Panc1 (cell line): ENCODE measurements around the gene VHLL. TPM values are rescaled to one million over a fixed set of nuclear protein-coding genes. Genes with fewer than 3 reads are reported as not detected.

Experiments
- ATAC-seq: fragments of 200-7000 bp; cut with Tn5 transposase; 2 replicates; pipeline ENCODE4 v1.9.1; 2020; ENCODE audit warnings: mild to moderate bottlenecking, moderate library complexity
- BruUV-seq: library from RNA; stranded (reverse); fragments of 400-500 nt; replicated peaks from 2 replicates; lab custom pipeline; 2021; lab: Mats Ljungman, UMichigan
- CTCF ChIA-PET: fragments of 300-600 bp; sonication (Branson Sonifier 250); formaldehyde crosslinking; loops from one replicate; lab custom pipeline; 2022; ENCODE audit warnings: antibody characterized with exemption; lab: Charles Lee
- POLR2A ChIA-PET: fragments of 300-600 bp; sonication (Branson Sonifier 250); formaldehyde crosslinking; loops from one replicate; lab custom pipeline; 2022; ENCODE audit warnings: antibody characterized with exemption; lab: Charles Lee
- DNase-seq: peaks from one replicate; pipeline ENCODE4 v3.0.0-alpha.2; 2010; ENCODE audit warnings: low read depth, low spot score
- H3K27ac ChIP-seq: 2 replicates; pipeline ENCODE4 v1.5.1; 2011; ENCODE audit warnings: mild to moderate bottlenecking, low read length, inconsistent platforms
- H3K27me3 ChIP-seq: fragments of 200-500 bp; sonication (Bioruptor generic); 2 replicates; pipeline ENCODE4 v1.6.0; 2014; ENCODE audit warnings: low read length, inconsistent platforms; ENCODE audit not compliant: control insufficient read depth, insufficient read depth
- H3K36me3 ChIP-seq: fragments of 200-500 bp; sonication (Bioruptor generic); 2 replicates; pipeline ENCODE4 v1.5.1; 2014; ENCODE audit warnings: inconsistent platforms, mild to moderate bottlenecking, low read length, moderate library complexity; ENCODE audit not compliant: control insufficient read depth, insufficient read depth
- H3K4me1 ChIP-seq: 2 replicates; pipeline ENCODE4 v1.5.1; 2011; ENCODE audit warnings: inconsistent platforms, mild to moderate bottlenecking, low read length, moderate library complexity; ENCODE audit not compliant: control insufficient read depth, insufficient read depth
- H3K4me3 ChIP-seq, 2 experiments: 2 replicates each; pipeline ENCODE4 v1.5.1; 2011 to 2012; ENCODE audit warnings: low read depth in 2 of 2, low read length in 2 of 2, mild to moderate bottlenecking in 2 of 2, inconsistent platforms in 1 of 2, moderate library complexity in 1 of 2
- H3K9me3 ChIP-seq: fragments of 200-500 bp; sonication (Bioruptor generic); 2 replicates; pipeline ENCODE4 v1.5.1; 2014; ENCODE audit warnings: low read depth, mild to moderate bottlenecking, inconsistent platforms, low read length, moderate library complexity; ENCODE audit not compliant: control insufficient read depth, insufficient read depth
- POLR2AphosphoS5 ChIP-seq: IDR thresholded peaks from 2 replicates; pipeline ENCODE4 v1.6.1; 2012; ENCODE audit warnings: mild to moderate bottlenecking, low read depth, low read length, moderate library complexity
- SIN3A ChIP-seq: IDR thresholded peaks from 2 replicates; pipeline ENCODE4 v1.6.1; 2012; ENCODE audit warnings: low read depth, mild to moderate bottlenecking, low read length, moderate library complexity, borderline replicate concordance; ENCODE audit not compliant: insufficient read depth
- TCF7L2 ChIP-seq: IDR thresholded peaks from 2 replicates; pipeline ENCODE4 v1.6.1; 2011; ENCODE audit warnings: mild to moderate bottlenecking, low read depth, low read length, inconsistent platforms
- in situ Hi-C: cut with HindIII; loops from 2 replicates; pipeline ENCODE4 v1.10.0; 2016; ENCODE audit warnings: low sequenced_read_pairs, low pct_unique_long_range_greater_than_20kb
- intact Hi-C: fragments of 100-400 bp; cut with micrococcal nuclease; formaldehyde crosslinking; loops from one replicate; pipeline ENCODE4 v1.10.0; 2022; ENCODE audit not compliant: unreplicated experiment
- total RNA-seq: library from RNA; stranded (reverse); gene quantifications from one replicate; pipeline ENCODE4 v1.2.1, GENCODE V29; 2021; ENCODE audit not compliant: unreplicated experiment
- TF ChIP-seq, protein P1 (sequence below), 2 experiments: IDR thresholded peaks; 2 replicates each; pipeline ENCODE4 v1.6.1; 2011 to 2012; ENCODE audit warnings: low read depth in 2 of 2, control low read depth in 1 of 2, low read length in 1 of 2, mild to moderate bottlenecking in 1 of 2, moderate library complexity in 1 of 2; ENCODE audit not compliant: insufficient read depth in 1 of 2
- TF ChIP-seq, protein P2 (sequence below): fragments of 450-650 bp; IDR thresholded peaks from 2 replicates; pipeline ENCODE4 v1.5.1; 2017; ENCODE audit warnings: mild to moderate bottlenecking

The VHLL gene
- total RNA-seq, 1 experiment from 2014 or later = 0.28 TPM

DNA sequence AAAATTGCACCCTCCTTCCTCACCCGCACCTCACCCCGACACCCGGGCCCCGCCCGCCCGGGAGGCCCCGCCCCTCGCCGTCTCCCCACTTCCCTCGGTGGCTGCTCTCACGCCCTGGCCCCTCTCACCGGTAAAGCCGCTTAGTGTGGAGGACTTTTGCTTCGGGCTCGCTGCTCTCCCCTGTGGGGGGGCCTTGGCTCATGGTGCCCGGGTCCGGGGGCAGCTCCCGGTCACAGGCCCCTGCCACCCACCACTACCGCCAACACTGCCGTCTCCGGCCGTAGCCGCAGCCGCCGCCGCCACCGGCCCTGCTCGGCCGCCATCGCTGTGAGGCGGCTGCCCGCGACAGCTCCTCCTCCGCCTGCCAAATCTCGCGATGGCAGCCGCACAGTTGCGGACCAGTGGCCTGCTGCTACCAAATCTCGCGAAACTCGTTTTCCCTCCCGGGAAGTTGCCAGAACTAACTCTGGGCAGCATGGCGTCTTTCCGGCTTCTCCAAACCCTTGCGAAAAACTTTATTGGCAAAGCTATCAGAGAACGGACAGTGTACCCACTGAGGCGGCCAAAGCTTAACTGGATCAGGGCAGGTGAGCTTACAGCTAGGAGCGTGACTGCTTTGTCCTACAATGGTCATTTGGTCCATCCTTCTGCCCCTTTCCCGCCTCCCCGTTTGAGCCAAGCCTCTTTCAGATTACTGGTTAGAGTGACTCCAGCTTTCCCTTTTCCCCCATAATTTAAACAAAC lies 16.5 kb downstream of the VHLL start, which contains the start of gene SMG5:
SMG5 (minus strand) TSS at position 347 of the 744 bp plus-strand sequence; CDS start at position 202, 145 bp downstream.
- in situ Hi-C loops = no loop called here
- ChIA-PET CTCF (no interaction called here), POLR2A (interaction anchor here (0.6 to 1.6 kb wide), 2 partner anchors 12 to 761 kb away, joined by 3 to 12 read pairs; no protein-coding TSS in a partner anchor)
- intact Hi-C loops = no loop called here
- BruUV-seq = no TSS peak
- Histone ChIP-seq H3K36me3 (peaks cover 20% of the 10 kb centered on the region), H3K4me1 (peaks cover 14% of the 10 kb centered on the region), H3K4me3 (peak within 1 kb of the TSS; percentile 75 to 92), H3K27me3 (no peaks in the 10 kb centered on the region), H3K27ac (peak within 1 kb of the TSS; percentile 98), H3K9me3 (no peaks in the 10 kb centered on the region)
- ATAC-seq = peak; percentile 96
- DNase-seq = peak; percentile 90
- TF ChIP-seq, protein P1, sequence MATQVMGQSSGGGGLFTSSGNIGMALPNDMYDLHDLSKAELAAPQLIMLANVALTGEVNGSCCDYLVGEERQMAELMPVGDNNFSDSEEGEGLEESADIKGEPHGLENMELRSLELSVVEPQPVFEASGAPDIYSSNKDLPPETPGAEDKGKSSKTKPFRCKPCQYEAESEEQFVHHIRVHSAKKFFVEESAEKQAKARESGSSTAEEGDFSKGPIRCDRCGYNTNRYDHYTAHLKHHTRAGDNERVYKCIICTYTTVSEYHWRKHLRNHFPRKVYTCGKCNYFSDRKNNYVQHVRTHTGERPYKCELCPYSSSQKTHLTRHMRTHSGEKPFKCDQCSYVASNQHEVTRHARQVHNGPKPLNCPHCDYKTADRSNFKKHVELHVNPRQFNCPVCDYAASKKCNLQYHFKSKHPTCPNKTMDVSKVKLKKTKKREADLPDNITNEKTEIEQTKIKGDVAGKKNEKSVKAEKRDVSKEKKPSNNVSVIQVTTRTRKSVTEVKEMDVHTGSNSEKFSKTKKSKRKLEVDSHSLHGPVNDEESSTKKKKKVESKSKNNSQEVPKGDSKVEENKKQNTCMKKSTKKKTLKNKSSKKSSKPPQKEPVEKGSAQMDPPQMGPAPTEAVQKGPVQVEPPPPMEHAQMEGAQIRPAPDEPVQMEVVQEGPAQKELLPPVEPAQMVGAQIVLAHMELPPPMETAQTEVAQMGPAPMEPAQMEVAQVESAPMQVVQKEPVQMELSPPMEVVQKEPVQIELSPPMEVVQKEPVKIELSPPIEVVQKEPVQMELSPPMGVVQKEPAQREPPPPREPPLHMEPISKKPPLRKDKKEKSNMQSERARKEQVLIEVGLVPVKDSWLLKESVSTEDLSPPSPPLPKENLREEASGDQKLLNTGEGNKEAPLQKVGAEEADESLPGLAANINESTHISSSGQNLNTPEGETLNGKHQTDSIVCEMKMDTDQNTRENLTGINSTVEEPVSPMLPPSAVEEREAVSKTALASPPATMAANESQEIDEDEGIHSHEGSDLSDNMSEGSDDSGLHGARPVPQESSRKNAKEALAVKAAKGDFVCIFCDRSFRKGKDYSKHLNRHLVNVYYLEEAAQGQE (IDR thresholded peaks at IDR 0.05; ENCODE audit: insufficient read depth in 1 of 2, low read depth in 2 of 2, low read length in 1 of 2) = peak in 1 of 2 experiments; percentile 55; a peak in 1 of 4 replicates
- TF ChIP-seq, protein P2, sequence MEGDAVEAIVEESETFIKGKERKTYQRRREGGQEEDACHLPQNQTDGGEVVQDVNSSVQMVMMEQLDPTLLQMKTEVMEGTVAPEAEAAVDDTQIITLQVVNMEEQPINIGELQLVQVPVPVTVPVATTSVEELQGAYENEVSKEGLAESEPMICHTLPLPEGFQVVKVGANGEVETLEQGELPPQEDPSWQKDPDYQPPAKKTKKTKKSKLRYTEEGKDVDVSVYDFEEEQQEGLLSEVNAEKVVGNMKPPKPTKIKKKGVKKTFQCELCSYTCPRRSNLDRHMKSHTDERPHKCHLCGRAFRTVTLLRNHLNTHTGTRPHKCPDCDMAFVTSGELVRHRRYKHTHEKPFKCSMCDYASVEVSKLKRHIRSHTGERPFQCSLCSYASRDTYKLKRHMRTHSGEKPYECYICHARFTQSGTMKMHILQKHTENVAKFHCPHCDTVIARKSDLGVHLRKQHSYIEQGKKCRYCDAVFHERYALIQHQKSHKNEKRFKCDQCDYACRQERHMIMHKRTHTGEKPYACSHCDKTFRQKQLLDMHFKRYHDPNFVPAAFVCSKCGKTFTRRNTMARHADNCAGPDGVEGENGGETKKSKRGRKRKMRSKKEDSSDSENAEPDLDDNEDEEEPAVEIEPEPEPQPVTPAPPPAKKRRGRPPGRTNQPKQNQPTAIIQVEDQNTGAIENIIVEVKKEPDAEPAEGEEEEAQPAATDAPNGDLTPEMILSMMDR = no peak
- peak; percentile 46; the same call in 1 of the 2 replicates for TF ChIP-seq TCF7L2
- peak; percentile 93; the same call in 1 of the 2 replicates for TF ChIP-seq SIN3A
- TF ChIP-seq POLR2AphosphoS5 = peak; percentile 83

DNA sequence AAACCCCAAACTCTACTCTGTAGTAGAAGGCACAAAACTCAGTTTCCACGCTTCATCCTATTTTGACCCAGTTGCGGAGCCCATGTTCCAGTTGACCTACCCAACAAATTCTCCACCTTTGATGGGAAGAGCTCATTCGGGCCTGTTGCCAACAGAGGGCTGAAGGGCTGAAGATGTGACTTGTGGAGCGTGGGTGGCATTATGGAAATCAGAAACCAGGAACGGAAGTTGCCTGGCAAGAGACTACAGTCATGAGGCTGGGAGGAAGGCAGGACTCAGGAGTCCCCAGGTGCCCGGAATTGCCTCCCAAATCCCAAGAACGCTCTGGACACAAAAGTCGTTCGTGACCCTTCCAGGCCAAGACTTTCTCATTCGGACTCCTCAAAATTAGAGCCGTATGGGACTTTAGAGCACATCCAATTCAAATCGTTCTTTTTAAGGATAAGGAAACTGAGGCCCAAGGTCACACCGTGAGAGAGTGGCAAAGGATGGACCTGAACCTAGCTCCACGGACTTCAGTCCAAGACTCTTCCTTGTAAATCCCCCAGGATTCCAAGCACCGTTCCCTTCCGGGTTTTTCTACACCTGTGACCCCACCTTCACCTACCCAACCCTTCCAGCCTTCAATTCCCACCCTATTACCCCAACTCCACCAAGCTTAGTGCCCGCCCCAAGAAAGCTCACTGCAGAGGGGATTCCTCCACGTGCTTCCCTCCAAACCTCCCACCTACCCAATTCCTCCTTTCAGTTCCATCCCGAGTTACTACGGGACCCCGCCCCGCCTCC lies 17.2 kb downstream of the VHLL start:
- Histone ChIP-seq H3K36me3 (peaks cover 20% of the 10 kb centered on the region), H3K27ac (peak overlapping the region; percentile 98), H3K27me3 (no peaks in the 10 kb centered on the region), H3K4me3 (peak overlapping the region; percentile 75 to 92), H3K4me1 (peaks cover 14% of the 10 kb centered on the region), H3K9me3 (no peaks in the 10 kb centered on the region)
- TF ChIP-seq SIN3A = no peak
- intact Hi-C loops (no loop called here), in situ Hi-C loops (no loop called here)
- ATAC-seq (peak; percentile 48), DNase-seq (no peak)
- ChIA-PET POLR2A (interaction anchor here (0.6 to 1.6 kb wide), 2 partner anchors 11 to 139 kb away, joined by 7 to 12 read pairs; no protein-coding TSS in a partner anchor), CTCF (no interaction called here)
- TSS peak; percentile 84 for BruUV-seq
